Measurements from ENCODE around the gene LPP.

LPP gene

DNA sequence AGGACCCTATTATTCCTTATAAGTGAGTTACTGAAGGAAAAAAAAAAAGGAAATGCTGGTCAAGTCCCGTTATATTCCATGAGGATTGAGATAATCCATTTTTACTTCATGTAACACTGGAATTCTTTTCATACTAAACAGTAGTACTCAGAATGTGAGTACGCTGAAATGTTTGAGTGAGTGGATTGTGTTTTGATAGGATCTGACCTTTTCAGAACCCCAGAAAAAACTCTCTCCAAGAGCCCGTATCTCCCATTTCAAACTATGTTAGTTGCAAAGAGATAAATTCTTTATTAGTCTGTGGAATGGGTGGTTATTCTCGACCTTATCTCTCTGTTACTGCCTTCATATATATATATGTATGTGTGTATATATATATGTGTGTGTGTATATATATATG, 2.5 kb upstream of the LPP start:
- FAIRE-seq (no peak), DNase-seq (ENCODE audit: insufficient read length, low spot score) (no peak)
- no peak for TF ChIP-seq POLR2A (IDR thresholded peaks at IDR 0.05; ENCODE audit: low read depth, low read length)
- TF ChIP-seq POU2F2 (IDR thresholded peaks at IDR 0.05; ENCODE audit: low read depth, low read length) = no peak
- no peak for TF ChIP-seq POLR2AphosphoS5 (IDR thresholded peaks at IDR 0.05; ENCODE audit: low read depth, low read length)
- TF ChIP-seq PAX5 (IDR thresholded peaks at IDR 0.05; ENCODE audit: insufficient read depth, low read length, severe bottlenecking) = no peak
- no peak for TF ChIP-seq SPI1 (IDR thresholded peaks at IDR 0.05; ENCODE audit: low read depth, low read length)
- no peak for TF ChIP-seq TAF1 (IDR thresholded peaks at IDR 0.05; ENCODE audit: low read depth, low read length)

DNA sequence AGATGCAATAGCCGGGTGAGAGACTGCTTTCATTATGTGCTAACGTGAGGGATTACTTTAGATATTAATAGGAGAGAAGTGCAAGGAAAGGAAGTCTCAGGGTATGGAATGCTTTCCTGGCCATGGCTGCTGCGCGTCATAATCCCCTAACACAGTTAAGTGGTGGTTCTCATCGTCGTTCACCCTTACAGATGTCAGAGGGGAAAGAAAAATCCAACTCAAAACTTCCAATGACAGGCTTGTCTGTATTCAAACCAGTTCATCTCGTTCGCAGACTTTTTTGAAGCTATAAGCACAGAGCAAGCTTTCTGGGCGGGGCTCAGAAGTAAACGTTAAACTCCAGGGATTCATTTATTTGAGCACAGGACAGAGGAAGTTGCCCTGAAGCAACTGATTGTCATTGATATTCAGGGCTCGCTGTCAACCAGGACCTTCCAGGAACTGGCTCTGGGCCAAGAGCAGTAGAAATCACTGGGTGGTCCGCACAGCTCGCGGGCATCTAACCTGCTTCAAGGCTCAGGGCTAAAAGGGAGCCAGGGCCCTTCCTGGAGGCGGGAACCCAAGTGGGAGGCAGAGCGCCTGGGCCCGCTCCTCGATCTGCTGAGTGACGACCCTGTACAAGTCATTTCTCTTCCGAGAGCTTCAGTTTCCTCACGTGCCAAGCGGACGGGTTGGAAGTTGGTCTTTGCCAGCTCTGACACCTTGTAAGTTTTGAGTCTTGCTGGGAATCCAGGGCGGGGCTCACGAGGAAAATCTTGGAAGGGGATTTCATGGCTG, 1.1 kb upstream of the LPP start:
- no peak for FAIRE-seq
- TF ChIP-seq SPI1 (IDR thresholded peaks at IDR 0.05; ENCODE audit: low read depth, low read length) (no peak), POLR2A (IDR thresholded peaks at IDR 0.05; ENCODE audit: low read depth, low read length) (no peak), TAF1 (IDR thresholded peaks at IDR 0.05; ENCODE audit: low read depth, low read length) (no peak), POLR2AphosphoS5 (IDR thresholded peaks at IDR 0.05; ENCODE audit: low read depth, low read length) (no peak), PAX5 (IDR thresholded peaks at IDR 0.05; ENCODE audit: insufficient read depth, low read length, severe bottlenecking) (no peak), POU2F2 (IDR thresholded peaks at IDR 0.05; ENCODE audit: low read depth, low read length) (no peak)
- DNase-seq (ENCODE audit: insufficient read length, low spot score) = no peak

DNA sequence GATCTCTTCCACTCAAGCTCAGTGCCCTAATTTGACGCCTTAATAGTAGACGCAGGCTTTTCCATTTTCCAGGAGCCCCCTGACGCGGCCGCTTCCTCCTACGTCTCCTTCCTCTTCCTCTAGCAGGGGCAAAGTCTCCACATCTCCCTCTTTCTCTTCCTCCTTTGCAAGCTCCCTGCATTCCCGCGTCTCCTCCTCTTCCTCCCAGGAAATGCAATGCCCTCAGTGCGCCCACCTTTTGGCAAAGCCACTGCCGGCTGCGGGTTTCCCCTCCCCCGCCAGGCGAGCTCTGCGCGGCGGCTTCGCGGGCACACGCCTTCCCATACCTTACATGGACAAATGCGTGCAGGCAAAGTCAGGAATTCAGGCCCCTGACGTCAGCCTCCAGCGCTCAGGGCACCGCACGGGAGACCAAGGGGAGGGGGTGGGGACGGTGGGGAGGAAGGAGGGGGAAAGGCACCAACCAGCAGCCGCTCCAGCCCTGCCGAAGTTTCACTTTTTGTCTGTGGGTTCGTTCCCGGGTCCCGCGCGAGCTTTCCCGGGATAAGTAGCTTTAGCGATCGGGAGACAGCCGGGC, 432 bp upstream of the LPP start:
- peak; percentile 13 for DNase-seq (ENCODE audit: insufficient read length, low spot score)
- no peak for FAIRE-seq
- no peak for TF ChIP-seq TAF1 (IDR thresholded peaks at IDR 0.05; ENCODE audit: low read depth, low read length)
- TF ChIP-seq POU2F2 (IDR thresholded peaks at IDR 0.05; ENCODE audit: low read depth, low read length) = no peak
- no peak for TF ChIP-seq PAX5 (IDR thresholded peaks at IDR 0.05; ENCODE audit: insufficient read depth, low read length, severe bottlenecking)
- TF ChIP-seq POLR2A (IDR thresholded peaks at IDR 0.05; ENCODE audit: low read depth, low read length) = no peak
- no peak for TF ChIP-seq SPI1 (IDR thresholded peaks at IDR 0.05; ENCODE audit: low read depth, low read length)
- TF ChIP-seq POLR2AphosphoS5 (IDR thresholded peaks at IDR 0.05; ENCODE audit: low read depth, low read length) = no peak

DNA sequence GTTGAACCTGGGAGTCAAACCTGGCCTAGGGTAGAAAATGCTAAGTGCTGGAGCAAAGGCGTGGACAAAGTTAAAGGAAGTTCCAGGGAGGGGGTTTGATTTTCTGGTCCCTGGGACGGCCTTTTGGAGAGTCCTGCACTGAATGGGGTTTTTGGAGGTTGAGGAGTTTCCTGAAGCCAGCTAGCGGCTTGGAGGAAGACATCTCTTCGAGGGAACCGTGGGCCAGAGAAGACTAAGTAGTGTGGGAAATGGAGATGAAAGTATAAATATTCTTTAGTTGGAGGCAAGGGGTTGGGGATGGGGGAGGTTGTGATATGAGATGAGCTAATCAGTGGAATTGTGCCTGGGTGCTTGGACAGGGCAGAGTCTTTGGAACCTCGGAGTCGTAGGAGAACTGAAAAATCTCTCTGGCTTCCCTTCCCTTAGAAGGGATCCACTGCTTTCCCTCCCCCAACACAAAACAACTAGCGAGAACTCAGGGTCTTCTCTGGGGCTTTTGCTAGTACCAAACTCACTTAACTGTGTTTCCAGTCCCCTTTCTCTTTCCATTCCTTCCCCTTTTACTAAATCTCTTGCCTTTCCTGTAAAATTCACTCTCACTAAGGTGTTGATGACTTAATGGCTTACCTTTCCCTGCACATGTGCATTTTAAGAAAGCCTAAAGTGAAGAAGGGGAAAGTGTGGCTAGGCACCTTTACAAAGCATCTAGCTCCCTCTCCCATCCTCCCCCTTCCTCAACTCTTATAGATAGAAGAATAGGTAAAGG, 1.0 kb downstream of the LPP start:
- FAIRE-seq (no peak), DNase-seq (ENCODE audit: insufficient read length, low spot score) (no peak)
- TF ChIP-seq POU2F2 (IDR thresholded peaks at IDR 0.05; ENCODE audit: low read depth, low read length) (no peak), POLR2A (IDR thresholded peaks at IDR 0.05; ENCODE audit: low read depth, low read length) (no peak), POLR2AphosphoS5 (IDR thresholded peaks at IDR 0.05; ENCODE audit: low read depth, low read length) (no peak), PAX5 (IDR thresholded peaks at IDR 0.05; ENCODE audit: insufficient read depth, low read length, severe bottlenecking) (no peak)

DNA sequence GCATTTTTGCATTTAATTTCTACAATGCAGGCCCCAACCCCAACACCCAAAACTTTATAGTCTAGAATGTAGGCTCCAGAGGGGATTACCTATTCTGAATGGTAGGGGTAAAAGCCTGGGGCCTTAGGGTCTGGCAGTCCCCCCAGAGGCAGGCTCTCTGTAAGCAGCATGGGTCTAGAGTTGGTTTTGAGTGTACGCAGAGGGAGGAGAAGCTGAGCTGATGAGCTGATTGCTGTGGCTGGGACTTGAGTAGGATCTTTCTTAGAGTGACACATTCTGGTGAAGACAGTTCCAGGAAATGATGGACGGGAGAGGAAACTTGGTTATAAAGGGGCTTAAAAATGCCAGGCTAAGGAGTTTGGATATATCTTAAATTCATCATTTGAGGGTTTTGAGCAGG, 2.1 kb downstream of the LPP start:
- TF ChIP-seq POLR2AphosphoS5 (IDR thresholded peaks at IDR 0.05; ENCODE audit: low read depth, low read length) = no peak
- no peak for TF ChIP-seq TAF1 (IDR thresholded peaks at IDR 0.05; ENCODE audit: low read depth, low read length)
- no peak for TF ChIP-seq POLR2A (IDR thresholded peaks at IDR 0.05; ENCODE audit: low read depth, low read length)
- no peak for TF ChIP-seq PAX5 (IDR thresholded peaks at IDR 0.05; ENCODE audit: insufficient read depth, low read length, severe bottlenecking)
- TF ChIP-seq POU2F2 (IDR thresholded peaks at IDR 0.05; ENCODE audit: low read depth, low read length) = no peak
- TF ChIP-seq SPI1 (IDR thresholded peaks at IDR 0.05; ENCODE audit: low read depth, low read length) = no peak
- DNase-seq (ENCODE audit: insufficient read length, low spot score) (no peak), FAIRE-seq (no peak)

DNA sequence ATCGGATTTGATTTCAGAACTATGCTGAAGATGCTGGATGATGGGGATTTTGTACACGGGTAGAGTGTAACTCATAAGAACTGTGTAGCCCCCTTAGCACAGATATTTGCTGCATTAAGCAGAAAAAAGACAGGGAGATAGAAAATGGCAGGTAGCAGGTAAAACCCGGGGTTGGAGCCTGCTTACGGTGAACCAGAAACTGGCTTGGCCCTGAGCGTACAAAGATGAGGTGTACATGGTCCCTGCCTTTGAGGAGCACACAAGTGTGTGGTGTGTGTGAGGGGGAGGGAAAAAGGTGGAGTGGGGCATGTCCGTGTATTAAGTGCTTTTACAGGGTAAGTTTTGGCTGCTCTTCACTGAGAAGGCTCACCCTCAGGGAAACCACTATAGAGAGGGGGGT, 3.5 kb downstream of the LPP start:
- no peak for DNase-seq (ENCODE audit: insufficient read length, low spot score)
- TF ChIP-seq POLR2AphosphoS5 (IDR thresholded peaks at IDR 0.05; ENCODE audit: low read depth, low read length) (no peak), POU2F2 (IDR thresholded peaks at IDR 0.05; ENCODE audit: low read depth, low read length) (no peak), PAX5 (IDR thresholded peaks at IDR 0.05; ENCODE audit: insufficient read depth, low read length, severe bottlenecking) (no peak), SPI1 (IDR thresholded peaks at IDR 0.05; ENCODE audit: low read depth, low read length) (no peak), POLR2A (IDR thresholded peaks at IDR 0.05; ENCODE audit: low read depth, low read length) (no peak), TAF1 (IDR thresholded peaks at IDR 0.05; ENCODE audit: low read depth, low read length) (no peak)
- no peak for FAIRE-seq

DNA sequence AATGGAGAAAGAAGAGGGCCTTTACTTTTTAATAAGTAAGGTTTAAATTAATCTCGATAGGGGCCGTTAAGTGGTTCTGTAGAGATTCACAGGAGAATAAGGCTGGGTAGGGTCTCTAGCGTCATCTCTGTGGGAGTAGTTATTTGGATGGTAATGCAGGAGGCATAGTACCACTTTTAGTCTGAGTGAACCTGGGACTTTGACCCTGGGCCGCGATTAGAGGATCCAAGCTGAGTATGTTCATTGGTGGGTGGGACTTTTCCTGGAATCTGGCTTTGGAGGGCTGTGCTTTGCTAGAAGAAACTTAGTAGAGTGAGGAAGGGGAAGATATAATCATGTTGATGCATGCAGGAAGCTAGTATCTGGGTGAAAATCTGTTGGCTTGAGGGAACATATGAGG, 4.0 kb downstream of the LPP start:
- TF ChIP-seq SPI1 (IDR thresholded peaks at IDR 0.05; ENCODE audit: low read depth, low read length) (no peak), POLR2AphosphoS5 (IDR thresholded peaks at IDR 0.05; ENCODE audit: low read depth, low read length) (no peak), TAF1 (IDR thresholded peaks at IDR 0.05; ENCODE audit: low read depth, low read length) (no peak), PAX5 (IDR thresholded peaks at IDR 0.05; ENCODE audit: insufficient read depth, low read length, severe bottlenecking) (no peak), POU2F2 (IDR thresholded peaks at IDR 0.05; ENCODE audit: low read depth, low read length) (no peak), POLR2A (IDR thresholded peaks at IDR 0.05; ENCODE audit: low read depth, low read length) (no peak)
- no peak for FAIRE-seq

DNA sequence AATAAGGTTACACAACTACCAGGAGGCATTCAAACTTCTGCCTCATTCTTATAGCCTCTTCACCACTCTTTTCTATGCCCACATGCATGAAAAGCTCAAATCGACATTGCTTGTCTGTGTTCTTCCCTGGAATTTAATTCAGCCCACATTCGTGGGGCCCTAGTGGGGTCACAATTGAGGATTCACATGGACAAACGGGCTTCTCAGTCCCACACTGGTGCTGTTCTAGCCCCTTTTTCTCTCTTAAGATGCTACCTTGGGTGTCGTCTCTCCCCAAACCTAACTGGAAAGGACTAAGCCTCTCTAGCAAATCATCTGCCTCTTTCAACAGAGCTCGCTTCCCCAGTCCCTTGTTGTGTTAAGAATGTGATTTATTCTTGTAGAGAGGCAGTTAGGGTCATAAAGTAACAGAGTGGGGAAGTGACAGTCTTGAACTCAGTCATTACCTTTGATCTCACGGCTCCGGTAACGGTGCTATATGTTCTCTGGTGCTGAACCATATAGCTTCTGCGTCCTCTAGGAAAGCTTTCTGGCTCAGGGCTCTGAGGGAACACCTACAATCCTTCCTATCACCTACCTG, 4.9 kb downstream of the LPP start:
- TF ChIP-seq PAX5 (IDR thresholded peaks at IDR 0.05; ENCODE audit: insufficient read depth, low read length, severe bottlenecking) (no peak), POLR2A (IDR thresholded peaks at IDR 0.05; ENCODE audit: low read depth, low read length) (no peak), TAF1 (IDR thresholded peaks at IDR 0.05; ENCODE audit: low read depth, low read length) (no peak)
- no peak for DNase-seq (ENCODE audit: insufficient read length, low spot score)
- FAIRE-seq = no peak

More for the DNA sequence above, 4.0 kb downstream of the LPP start:
- DNase-seq (ENCODE audit: insufficient read length, low spot score) = no peak

DNA sequence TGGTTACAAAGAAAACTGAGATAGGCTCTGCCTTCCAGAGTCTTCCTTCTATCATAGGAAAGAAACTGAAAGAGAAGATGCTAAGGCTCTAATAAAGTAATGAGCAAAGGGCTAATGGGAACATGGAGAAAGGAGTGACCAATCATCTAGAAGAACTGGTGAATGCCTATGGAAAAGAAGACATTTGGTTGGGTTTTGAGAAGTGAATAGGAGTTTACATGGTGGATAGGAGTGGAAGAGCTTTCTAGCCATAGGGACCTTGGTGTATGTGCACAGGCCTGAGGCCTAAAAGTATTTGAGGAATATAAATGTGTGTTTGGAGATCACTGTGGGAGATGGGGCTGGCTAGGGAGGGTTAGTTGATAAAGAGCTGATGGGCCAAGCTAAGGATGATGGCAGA, 6.8 kb downstream of the LPP start:
- no peak for DNase-seq (ENCODE audit: insufficient read length, low spot score)
- TF ChIP-seq POLR2A (IDR thresholded peaks at IDR 0.05; ENCODE audit: low read depth, low read length) (no peak), POLR2AphosphoS5 (IDR thresholded peaks at IDR 0.05; ENCODE audit: low read depth, low read length) (no peak), SPI1 (IDR thresholded peaks at IDR 0.05; ENCODE audit: low read depth, low read length) (no peak), TAF1 (IDR thresholded peaks at IDR 0.05; ENCODE audit: low read depth, low read length) (no peak), PAX5 (IDR thresholded peaks at IDR 0.05; ENCODE audit: insufficient read depth, low read length, severe bottlenecking) (no peak), POU2F2 (IDR thresholded peaks at IDR 0.05; ENCODE audit: low read depth, low read length) (no peak)
- no peak for FAIRE-seq

Data from GM12891 (cell line).